ENCODE measurements around the gene LIN28B.

DNA sequence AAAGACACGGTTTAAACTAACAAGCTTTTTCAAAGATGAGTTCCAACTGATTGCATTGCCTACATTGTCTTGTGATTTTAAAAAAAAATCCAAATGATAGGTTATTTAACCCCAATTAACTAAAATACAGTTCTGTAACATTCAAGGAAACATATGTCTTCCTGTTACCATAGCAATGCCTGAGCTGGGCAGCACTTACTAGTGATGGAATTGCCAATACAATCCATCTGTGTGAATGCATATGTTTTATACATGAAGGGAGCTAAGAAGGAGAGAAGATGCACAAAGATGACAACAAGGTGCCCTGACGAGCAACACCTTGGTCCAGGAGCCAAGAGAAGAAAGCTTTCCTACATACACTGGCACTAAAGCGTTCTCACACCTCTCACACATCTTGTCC, 154.2 kb downstream of the LIN28B start:
- TF ChIP-seq, protein P1, sequence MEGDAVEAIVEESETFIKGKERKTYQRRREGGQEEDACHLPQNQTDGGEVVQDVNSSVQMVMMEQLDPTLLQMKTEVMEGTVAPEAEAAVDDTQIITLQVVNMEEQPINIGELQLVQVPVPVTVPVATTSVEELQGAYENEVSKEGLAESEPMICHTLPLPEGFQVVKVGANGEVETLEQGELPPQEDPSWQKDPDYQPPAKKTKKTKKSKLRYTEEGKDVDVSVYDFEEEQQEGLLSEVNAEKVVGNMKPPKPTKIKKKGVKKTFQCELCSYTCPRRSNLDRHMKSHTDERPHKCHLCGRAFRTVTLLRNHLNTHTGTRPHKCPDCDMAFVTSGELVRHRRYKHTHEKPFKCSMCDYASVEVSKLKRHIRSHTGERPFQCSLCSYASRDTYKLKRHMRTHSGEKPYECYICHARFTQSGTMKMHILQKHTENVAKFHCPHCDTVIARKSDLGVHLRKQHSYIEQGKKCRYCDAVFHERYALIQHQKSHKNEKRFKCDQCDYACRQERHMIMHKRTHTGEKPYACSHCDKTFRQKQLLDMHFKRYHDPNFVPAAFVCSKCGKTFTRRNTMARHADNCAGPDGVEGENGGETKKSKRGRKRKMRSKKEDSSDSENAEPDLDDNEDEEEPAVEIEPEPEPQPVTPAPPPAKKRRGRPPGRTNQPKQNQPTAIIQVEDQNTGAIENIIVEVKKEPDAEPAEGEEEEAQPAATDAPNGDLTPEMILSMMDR (IDR thresholded peaks at IDR 0.05) = no peak
- TF ChIP-seq EP300 (IDR thresholded peaks at IDR 0.05) (no peak), POLR2AphosphoS5 (IDR thresholded peaks at IDR 0.05) (no peak)
